SU-DHL-6 (cell line): Measurements from ENCODE around the gene WNT5A.

Experiments used
- H2AFZ ChIP-seq: fragments of 200-600 bp; sonication (generic); 2 replicates; pipeline ENCODE4 v1.6.1; 2014; ENCODE audit warnings: low read depth, mild to moderate bottlenecking, moderate library complexity, mixed read lengths, antibody characterized with exemption, low read length; ENCODE audit not compliant: severe bottlenecking
- H3F3A ChIP-seq: fragments of 200-600 bp; shearing (Covaris generic); 2 replicates; pipeline ENCODE4 v1.6.0; 2016; ENCODE audit warnings: antibody characterized with exemption, mild to moderate bottlenecking; ENCODE audit not compliant: insufficient read depth
- H3K27ac ChIP-seq: fragments of 200-600 bp; sonication (generic); 2 replicates; pipeline ENCODE4 v1.5.1; 2016; ENCODE audit warnings: low read depth, mild to moderate bottlenecking, low read length, moderate library complexity, mixed read lengths
- H3K27me3 ChIP-seq: fragments of 200-600 bp; sonication (generic), shearing (Covaris generic); 2 replicates; pipeline ENCODE4 v1.6.0; 2014; ENCODE audit warnings: mild to moderate bottlenecking, low read length
- H3K36me3 ChIP-seq: fragments of 200-600 bp; sonication (generic); 2 replicates; pipeline ENCODE4 v1.6.1; 2014; ENCODE audit warnings: mild to moderate bottlenecking, low read length, mixed read lengths
- H3K4me2 ChIP-seq: fragments of 300-600, 200-600 bp; shearing (Covaris generic), sonication (generic); 2 replicates; pipeline ENCODE4 v1.6.0; 2014; ENCODE audit warnings: low read length, low read depth, mild to moderate bottlenecking; ENCODE audit not compliant: poor library complexity, severe bottlenecking
- H3K4me3 ChIP-seq: fragments of 200-600 bp; sonication (generic); 2 replicates; pipeline ENCODE4 v1.5.1; 2014; ENCODE audit warnings: antibody characterized with exemption, low read length, mild to moderate bottlenecking, mixed read lengths; ENCODE audit not compliant: insufficient read depth, poor library complexity, severe bottlenecking
- H3K79me2 ChIP-seq: fragments of 200-600 bp; sonication (generic); 2 replicates; pipeline ENCODE4 v1.6.1; 2014; ENCODE audit warnings: mild to moderate bottlenecking, low read length, moderate library complexity; ENCODE audit not compliant: insufficient read depth
- H3K9ac ChIP-seq: fragments of 200-600 bp; sonication (generic); 2 replicates; pipeline ENCODE4 v1.7.0; 2014; ENCODE audit warnings: mild to moderate bottlenecking, low read length
- H3K9me2 ChIP-seq: fragments of 200-600 bp; sonication (generic); replicated peaks from 2 replicates; pipeline ENCODE4 v1.6.1; 2014; ENCODE audit warnings: low read length; ENCODE audit not compliant: insufficient read depth
- H3K9me3 ChIP-seq: fragments of 200-600 bp; sonication (generic); 2 replicates; pipeline ENCODE4 v1.6.1; 2014; ENCODE audit warnings: low read length, mixed read lengths; ENCODE audit not compliant: insufficient read depth
- H4K20me1 ChIP-seq: fragments of 200-600 bp; sonication (generic); 2 replicates; pipeline ENCODE4 v1.6.1; 2014; ENCODE audit warnings: low read depth, mild to moderate bottlenecking, antibody characterized with exemption, low read length, moderate library complexity, mixed read lengths
- EZH2phosphoT487 ChIP-seq: fragments of 200-600 bp; sonication (generic), shearing (Covaris generic); conservative IDR thresholded peaks from 2 replicates; pipeline ENCODE4 v1.6.1; 2018; ENCODE audit warnings: mild to moderate bottlenecking, antibody characterized with exemption, low read length, moderate library complexity, mixed read lengths
- TF ChIP-seq, protein P1 (sequence below): fragments of 200-600 bp; sonication (generic); IDR thresholded peaks from one replicate; pipeline ENCODE4 v1.5.1; 2017; ENCODE audit warnings: antibody characterized with exemption, mild to moderate bottlenecking, low read length, moderate library complexity; ENCODE audit not compliant: insufficient read depth, poor library complexity, severe bottlenecking

Gene WNT5A

DNA sequence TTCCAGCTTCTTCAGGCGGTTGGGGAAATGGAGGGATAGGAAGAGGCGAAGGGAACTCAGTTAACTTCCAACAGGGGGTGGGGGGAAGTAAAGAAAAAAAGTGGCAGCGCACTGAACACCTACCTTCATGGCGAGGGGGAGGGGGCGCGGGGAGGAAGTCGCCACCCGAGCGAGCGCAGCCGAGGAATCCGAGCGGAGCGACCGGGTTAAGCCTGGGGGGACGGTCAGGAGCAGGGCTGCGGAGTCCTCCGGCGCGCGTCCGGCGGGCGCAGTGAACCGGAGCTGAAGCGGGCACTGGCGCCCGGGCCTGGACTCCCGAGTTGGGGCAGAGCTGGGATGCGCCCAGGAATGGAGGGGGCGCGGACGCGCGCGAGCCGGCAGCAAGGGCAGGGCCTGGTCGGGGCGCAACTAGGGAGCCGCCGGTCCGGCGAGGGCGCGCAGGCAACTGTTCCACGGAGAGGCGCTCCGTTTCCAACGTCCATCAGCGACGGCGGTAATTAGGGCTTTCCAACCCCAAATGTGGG is at the start of gene WNT5A:
TSS of gene WNT5A (minus strand) at position 450 of the 524 bp plus-strand sequence. CDS start at position 129, 321 bp downstream.
- Histone ChIP-seq H3K79me2 (no peaks in the 10 kb centered on the region), H3K9me2 (no peaks in the 10 kb centered on the region), H3K36me3 (no peaks in the 10 kb centered on the region), H3K9ac (no peak within 1 kb of the TSS), H3K4me3 (no peak within 1 kb of the TSS), H3K4me2 (peak within 1 kb of the TSS; percentile 15), H3K27me3 (no peaks in the 10 kb centered on the region), H3F3A (no peaks in the 10 kb centered on the region), H4K20me1 (no peaks in the 10 kb centered on the region), H3K9me3 (no peaks in the 10 kb centered on the region), H3K27ac (no peak within 1 kb of the TSS), H2AFZ (no peak within 1 kb of the TSS)
- TF ChIP-seq, protein P1, sequence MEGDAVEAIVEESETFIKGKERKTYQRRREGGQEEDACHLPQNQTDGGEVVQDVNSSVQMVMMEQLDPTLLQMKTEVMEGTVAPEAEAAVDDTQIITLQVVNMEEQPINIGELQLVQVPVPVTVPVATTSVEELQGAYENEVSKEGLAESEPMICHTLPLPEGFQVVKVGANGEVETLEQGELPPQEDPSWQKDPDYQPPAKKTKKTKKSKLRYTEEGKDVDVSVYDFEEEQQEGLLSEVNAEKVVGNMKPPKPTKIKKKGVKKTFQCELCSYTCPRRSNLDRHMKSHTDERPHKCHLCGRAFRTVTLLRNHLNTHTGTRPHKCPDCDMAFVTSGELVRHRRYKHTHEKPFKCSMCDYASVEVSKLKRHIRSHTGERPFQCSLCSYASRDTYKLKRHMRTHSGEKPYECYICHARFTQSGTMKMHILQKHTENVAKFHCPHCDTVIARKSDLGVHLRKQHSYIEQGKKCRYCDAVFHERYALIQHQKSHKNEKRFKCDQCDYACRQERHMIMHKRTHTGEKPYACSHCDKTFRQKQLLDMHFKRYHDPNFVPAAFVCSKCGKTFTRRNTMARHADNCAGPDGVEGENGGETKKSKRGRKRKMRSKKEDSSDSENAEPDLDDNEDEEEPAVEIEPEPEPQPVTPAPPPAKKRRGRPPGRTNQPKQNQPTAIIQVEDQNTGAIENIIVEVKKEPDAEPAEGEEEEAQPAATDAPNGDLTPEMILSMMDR = no peak
- no peak for TF ChIP-seq EZH2phosphoT487

DNA sequence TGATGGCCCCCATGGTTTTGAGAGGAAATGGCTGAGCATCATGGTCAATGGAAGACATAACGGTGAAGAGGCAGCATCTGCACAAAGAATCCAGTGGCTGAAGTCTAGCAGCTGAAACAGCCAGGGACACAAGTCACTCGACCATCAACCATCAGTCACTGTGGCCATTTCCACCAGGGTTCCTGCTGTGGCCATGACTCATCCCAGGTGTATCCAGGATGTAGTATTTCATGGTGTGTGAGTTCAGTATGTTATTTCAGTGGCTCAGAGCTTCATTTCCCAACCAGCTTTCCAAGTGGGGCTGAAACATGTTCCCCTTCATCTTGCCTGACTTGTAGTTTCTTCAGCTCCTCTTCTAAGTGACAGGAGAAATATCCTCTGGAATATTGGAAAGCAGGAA is 47.8 kb upstream of the WNT5A start:
- no peak for TF ChIP-seq EZH2phosphoT487
- TF ChIP-seq, protein P1 = no peak
- Histone ChIP-seq H3F3A (no peaks in the 10 kb centered on the region), H3K9me3 (no peaks in the 10 kb centered on the region), H2AFZ (no peak overlapping the region), H3K27ac (no peak overlapping the region), H3K27me3 (no peaks in the 10 kb centered on the region), H3K9me2 (no peaks in the 10 kb centered on the region), H3K4me3 (no peak overlapping the region), H3K36me3 (no peaks in the 10 kb centered on the region), H3K9ac (no peak overlapping the region), H4K20me1 (no peaks in the 10 kb centered on the region), H3K79me2 (no peaks in the 10 kb centered on the region), H3K4me2 (no peak overlapping the region)

DNA sequence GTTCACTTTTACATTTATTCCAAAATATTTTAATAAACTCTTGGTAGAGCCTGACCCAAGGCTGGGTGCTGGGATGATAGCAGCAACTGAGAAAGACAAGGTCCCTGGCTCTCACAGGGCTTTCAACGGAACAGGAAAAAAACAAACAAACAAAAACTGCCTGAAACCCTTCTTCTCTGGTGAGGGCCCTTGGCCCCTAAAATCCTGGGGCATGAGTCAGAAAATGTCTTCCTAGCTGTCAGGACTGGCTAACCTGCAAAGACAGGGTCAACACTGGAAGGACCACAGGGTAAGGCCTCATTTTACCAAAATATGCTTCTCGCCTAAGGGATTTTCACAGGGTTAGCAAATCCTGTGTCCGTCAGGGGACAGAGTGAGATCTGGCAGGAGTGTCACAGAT is 45.7 kb upstream of the WNT5A start:
- Histone ChIP-seq H3K9me2 (no peaks in the 10 kb centered on the region), H3K27ac (no peak overlapping the region)
- no peak for TF ChIP-seq EZH2phosphoT487

DNA sequence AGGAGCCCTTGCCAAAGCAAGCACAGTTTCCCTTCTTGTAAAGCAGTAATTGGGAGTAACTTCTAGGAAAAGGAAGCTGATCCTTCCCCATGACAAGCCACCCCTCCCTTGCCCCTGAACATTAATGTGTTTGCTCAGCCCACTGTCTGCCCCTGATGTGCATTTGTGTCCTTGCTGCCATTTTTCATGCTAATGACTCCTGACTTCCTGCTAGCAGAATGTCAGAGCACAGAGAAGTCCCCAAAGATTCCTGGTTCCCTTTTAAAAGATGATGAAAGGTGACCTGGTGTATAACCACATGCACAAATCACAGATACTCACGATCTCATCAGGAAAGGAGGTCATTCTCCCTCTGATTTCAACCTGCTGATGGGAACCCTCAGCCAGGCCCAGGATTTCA is 44.2 kb upstream of the WNT5A start:
- Histone ChIP-seq H3K4me3 (no peak overlapping the region), H3K9ac (no peak overlapping the region), H3K4me2 (no peak overlapping the region), H3K9me3 (no peaks in the 10 kb centered on the region), H3F3A (no peaks in the 10 kb centered on the region), H2AFZ (no peak overlapping the region), H3K36me3 (no peaks in the 10 kb centered on the region), H3K27ac (no peak overlapping the region), H3K79me2 (no peaks in the 10 kb centered on the region), H4K20me1 (no peaks in the 10 kb centered on the region), H3K9me2 (no peaks in the 10 kb centered on the region), H3K27me3 (no peaks in the 10 kb centered on the region)
- TF ChIP-seq EZH2phosphoT487 = no peak
- TF ChIP-seq, protein P1 = no peak

More for the DNA sequence above, 45.7 kb upstream of the WNT5A start:
- Histone ChIP-seq H3K4me3 (no peak overlapping the region), H3K79me2 (no peaks in the 10 kb centered on the region), H3F3A (no peaks in the 10 kb centered on the region), H3K9ac (no peak overlapping the region), H3K9me3 (no peaks in the 10 kb centered on the region), H4K20me1 (no peaks in the 10 kb centered on the region), H3K27me3 (no peaks in the 10 kb centered on the region), H3K36me3 (no peaks in the 10 kb centered on the region), H2AFZ (no peak overlapping the region), H3K4me2 (no peak overlapping the region)
